ENCODE measurements around the gene RIPOR2.
A peak's percentile ranks its signal among the peaks of the same experiment; 100 is the strongest.

RIPOR2 gene

GRCh38 chr6:24763578-24763977 lies 172.2 kb downstream of the RIPOR2 start (continued):
- TF ChIP-seq SCRT2 (tag by site-specific recombination; IDR thresholded peaks at IDR 0.05) (peak; percentile 61; the same call in 1 of the 2 replicates), ZNF148 (tag by site-specific recombination; IDR thresholded peaks at IDR 0.05; ENCODE audit: borderline replicate concordance) (no peak), ZFP41 (tag by site-specific recombination; IDR thresholded peaks at IDR 0.05; ENCODE audit: borderline replicate concordance) (no peak), ZNF707 (tag by site-specific recombination; IDR thresholded peaks at IDR 0.05) (no peak), ZNF514 (tag by site-specific recombination; IDR thresholded peaks at IDR 0.05) (no peak), INSM2 (tag by site-specific recombination; IDR thresholded peaks at IDR 0.05) (no peak), OSR2 (tag by site-specific recombination; IDR thresholded peaks at IDR 0.05) (no peak), HOXA7 (CRISPR knock-in tag; IDR thresholded peaks at IDR 0.05; ENCODE audit: borderline replicate concordance) (no peak), ZNF292 (tag by site-specific recombination; IDR thresholded peaks at IDR 0.05; ENCODE audit: borderline replicate concordance, low read depth) (no peak), YY2 (tag by site-specific recombination; IDR thresholded peaks at IDR 0.05) (no peak), ZBTB17 (tag by site-specific recombination; IDR thresholded peaks at IDR 0.05) (no peak), ZNF544 (tag by site-specific recombination; IDR thresholded peaks at IDR 0.05) (no peak), WT1 (tag by site-specific recombination; IDR thresholded peaks at IDR 0.05) (no peak), FEZF1 (tag by site-specific recombination; IDR thresholded peaks at IDR 0.05) (0 out of 2 replicates have a peak, but pooled peaks have one; percentile 11), ZNF513 (tag by site-specific recombination; IDR thresholded peaks at IDR 0.05) (no peak), ZNF350 (tag by site-specific recombination; IDR thresholded peaks at IDR 0.05) (no peak), ZNF175 (tag by site-specific recombination; IDR thresholded peaks at IDR 0.05) (no peak), PATZ1 (tag by site-specific recombination; IDR thresholded peaks at IDR 0.05) (no peak), ZNF266 (tag by site-specific recombination; IDR thresholded peaks at IDR 0.05; ENCODE audit: low read depth) (no peak)
- TF ChIP-seq, protein P1, sequence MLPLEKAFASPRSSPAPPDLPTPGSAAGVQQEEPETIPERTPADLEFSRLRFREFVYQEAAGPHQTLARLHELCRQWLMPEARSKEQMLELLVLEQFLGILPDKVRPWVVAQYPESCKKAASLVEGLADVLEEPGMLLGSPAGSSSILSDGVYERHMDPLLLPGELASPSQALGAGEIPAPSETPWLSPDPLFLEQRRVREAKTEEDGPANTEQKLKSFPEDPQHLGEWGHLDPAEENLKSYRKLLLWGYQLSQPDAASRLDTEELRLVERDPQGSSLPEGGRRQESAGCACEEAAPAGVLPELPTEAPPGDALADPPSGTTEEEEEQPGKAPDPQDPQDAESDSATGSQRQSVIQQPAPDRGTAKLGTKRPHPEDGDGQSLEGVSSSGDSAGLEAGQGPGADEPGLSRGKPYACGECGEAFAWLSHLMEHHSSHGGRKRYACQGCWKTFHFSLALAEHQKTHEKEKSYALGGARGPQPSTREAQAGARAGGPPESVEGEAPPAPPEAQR (tag by site-specific recombination; IDR thresholded peaks at IDR 0.05) = no peak
- TF ChIP-seq, protein P2, sequence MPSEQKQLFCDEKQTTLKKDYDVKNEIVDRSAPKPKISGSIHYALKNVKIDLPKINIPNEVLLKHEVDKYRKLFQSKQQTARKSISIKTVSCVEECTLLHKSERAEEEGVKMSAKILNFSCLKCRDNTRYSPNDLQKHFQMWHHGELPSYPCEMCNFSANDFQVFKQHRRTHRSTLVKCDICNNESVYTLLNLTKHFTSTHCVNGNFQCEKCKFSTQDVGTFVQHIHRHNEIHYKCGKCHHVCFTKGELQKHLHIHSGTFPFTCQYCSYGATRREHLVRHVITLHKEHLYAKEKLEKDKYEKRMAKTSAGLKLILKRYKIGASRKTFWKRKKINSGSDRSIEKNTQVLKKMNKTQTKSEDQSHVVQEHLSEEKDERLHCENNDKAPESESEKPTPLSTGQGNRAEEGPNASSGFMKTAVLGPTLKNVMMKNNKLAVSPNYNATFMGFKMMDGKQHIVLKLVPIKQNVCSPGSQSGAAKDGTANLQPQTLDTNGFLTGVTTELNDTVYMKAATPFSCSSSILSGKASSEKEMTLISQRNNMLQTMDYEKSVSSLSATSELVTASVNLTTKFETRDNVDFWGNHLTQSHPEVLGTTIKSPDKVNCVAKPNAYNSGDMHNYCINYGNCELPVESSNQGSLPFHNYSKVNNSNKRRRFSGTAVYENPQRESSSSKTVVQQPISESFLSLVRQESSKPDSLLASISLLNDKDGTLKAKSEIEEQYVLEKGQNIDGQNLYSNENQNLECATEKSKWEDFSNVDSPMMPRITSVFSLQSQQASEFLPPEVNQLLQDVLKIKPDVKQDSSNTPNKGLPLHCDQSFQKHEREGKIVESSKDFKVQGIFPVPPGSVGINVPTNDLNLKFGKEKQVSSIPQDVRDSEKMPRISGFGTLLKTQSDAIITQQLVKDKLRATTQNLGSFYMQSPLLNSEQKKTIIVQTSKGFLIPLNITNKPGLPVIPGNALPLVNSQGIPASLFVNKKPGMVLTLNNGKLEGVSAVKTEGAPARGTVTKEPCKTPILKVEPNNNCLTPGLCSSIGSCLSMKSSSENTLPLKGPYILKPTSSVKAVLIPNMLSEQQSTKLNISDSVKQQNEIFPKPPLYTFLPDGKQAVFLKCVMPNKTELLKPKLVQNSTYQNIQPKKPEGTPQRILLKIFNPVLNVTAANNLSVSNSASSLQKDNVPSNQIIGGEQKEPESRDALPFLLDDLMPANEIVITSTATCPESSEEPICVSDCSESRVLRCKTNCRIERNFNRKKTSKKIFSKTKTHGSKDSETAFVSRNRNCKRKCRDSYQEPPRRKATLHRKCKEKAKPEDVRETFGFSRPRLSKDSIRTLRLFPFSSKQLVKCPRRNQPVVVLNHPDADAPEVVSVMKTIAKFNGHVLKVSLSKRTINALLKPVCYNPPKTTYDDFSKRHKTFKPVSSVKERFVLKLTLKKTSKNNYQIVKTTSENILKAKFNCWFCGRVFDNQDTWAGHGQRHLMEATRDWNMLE (tag by site-specific recombination; conservative IDR thresholded peaks at IDR 0.05; ENCODE audit: low read depth) = no peak
- TF ChIP-seq, protein P3, sequence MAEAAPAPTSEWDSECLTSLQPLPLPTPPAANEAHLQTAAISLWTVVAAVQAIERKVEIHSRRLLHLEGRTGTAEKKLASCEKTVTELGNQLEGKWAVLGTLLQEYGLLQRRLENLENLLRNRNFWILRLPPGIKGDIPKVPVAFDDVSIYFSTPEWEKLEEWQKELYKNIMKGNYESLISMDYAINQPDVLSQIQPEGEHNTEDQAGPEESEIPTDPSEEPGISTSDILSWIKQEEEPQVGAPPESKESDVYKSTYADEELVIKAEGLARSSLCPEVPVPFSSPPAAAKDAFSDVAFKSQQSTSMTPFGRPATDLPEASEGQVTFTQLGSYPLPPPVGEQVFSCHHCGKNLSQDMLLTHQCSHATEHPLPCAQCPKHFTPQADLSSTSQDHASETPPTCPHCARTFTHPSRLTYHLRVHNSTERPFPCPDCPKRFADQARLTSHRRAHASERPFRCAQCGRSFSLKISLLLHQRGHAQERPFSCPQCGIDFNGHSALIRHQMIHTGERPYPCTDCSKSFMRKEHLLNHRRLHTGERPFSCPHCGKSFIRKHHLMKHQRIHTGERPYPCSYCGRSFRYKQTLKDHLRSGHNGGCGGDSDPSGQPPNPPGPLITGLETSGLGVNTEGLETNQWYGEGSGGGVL (tag by site-specific recombination; IDR thresholded peaks at IDR 0.05) = 0 out of 2 replicates have a peak, but pooled peaks have one; percentile 19

Data from HEK293 (cell line).